ENCODE data around the gene MFNG. TPM values are rescaled to one million over a fixed set of nuclear protein-coding genes. Genes with fewer than 3 reads are reported as not detected.
A peak's percentile ranks its signal among the peaks of the same experiment; 100 is the strongest.

MFNG gene
- total RNA-seq, 1 experiment from 2014 or later = 7.1 TPM

- peaks cover 25% of the 10 kb centered on the region for H3K4me1 ChIP-seq (ENCODE audit: control insufficient read depth, insufficient read depth, low read length)
- in situ Hi-C loops (cut with HindIII; ENCODE audit: low pct_unique_long_range_greater_than_20kb, low sequenced_read_pairs) = no loop called here
- peak within 1 kb of the TSS; percentile 62 to 80 for H3K4me3 ChIP-seq (ENCODE audit: low read depth in 2 of 2, low read length in 2 of 2)
- ATAC-seq (peak; percentile 78), DNase-seq (ENCODE audit: low read depth, low spot score) (no peak)
- ChIA-PET POLR2A (no interaction called here), CTCF (interaction anchor here (0.6 kb wide), 1 partner anchor 188 kb away, joined by 4 read pairs; no protein-coding TSS in a partner anchor)
- no TSS peak for BruUV-seq (replicated peaks)
- no peak for TF ChIP-seq SIN3A (IDR thresholded peaks at IDR 0.05; ENCODE audit: borderline replicate concordance, insufficient read depth, low read depth, low read length)
- TF ChIP-seq, protein P1, sequence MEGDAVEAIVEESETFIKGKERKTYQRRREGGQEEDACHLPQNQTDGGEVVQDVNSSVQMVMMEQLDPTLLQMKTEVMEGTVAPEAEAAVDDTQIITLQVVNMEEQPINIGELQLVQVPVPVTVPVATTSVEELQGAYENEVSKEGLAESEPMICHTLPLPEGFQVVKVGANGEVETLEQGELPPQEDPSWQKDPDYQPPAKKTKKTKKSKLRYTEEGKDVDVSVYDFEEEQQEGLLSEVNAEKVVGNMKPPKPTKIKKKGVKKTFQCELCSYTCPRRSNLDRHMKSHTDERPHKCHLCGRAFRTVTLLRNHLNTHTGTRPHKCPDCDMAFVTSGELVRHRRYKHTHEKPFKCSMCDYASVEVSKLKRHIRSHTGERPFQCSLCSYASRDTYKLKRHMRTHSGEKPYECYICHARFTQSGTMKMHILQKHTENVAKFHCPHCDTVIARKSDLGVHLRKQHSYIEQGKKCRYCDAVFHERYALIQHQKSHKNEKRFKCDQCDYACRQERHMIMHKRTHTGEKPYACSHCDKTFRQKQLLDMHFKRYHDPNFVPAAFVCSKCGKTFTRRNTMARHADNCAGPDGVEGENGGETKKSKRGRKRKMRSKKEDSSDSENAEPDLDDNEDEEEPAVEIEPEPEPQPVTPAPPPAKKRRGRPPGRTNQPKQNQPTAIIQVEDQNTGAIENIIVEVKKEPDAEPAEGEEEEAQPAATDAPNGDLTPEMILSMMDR (IDR thresholded peaks at IDR 0.05) = no peak
- H3K9me3 ChIP-seq (ENCODE audit: control insufficient read depth, insufficient read depth, low read depth, low read length) = no peaks in the 10 kb centered on the region
- no peaks in the 10 kb centered on the region; the same call in 1 of the 2 replicates for H3K36me3 ChIP-seq (ENCODE audit: control insufficient read depth, insufficient read depth, low read length)
- intact Hi-C loops (cut with micrococcal nuclease; ENCODE audit: unreplicated experiment) = no loop called here
- H3K27ac ChIP-seq (ENCODE audit: low read length) = peak within 1 kb of the TSS; percentile 90
- no peaks in the 10 kb centered on the region for H3K27me3 ChIP-seq (ENCODE audit: control insufficient read depth, insufficient read depth, low read length)
These were observed 33.3 kb upstream of the MFNG start, which contains the start of gene CARD10 for GRCh38 chr22:37519268-37520195. Gene CARD10 (minus strand): TSS chr22:37519415. CDS start chr22:37519200, 215 bp downstream.

GRCh38 chr22:37518509-37519267 lies 32.5 kb upstream of the MFNG start:
- ChIA-PET POLR2A (no interaction called here), CTCF (interaction anchor here (0.6 kb wide), 1 partner anchor 187 kb away, joined by 4 read pairs; no protein-coding TSS in a partner anchor)
- Histone ChIP-seq H3K4me1 (ENCODE audit: control insufficient read depth, insufficient read depth, low read length) (peaks cover 31% of the 10 kb centered on the region), H3K36me3 (ENCODE audit: control insufficient read depth, insufficient read depth, low read length) (no peaks in the 10 kb centered on the region; the same call in 1 of the 2 replicates), H3K27me3 (ENCODE audit: control insufficient read depth, insufficient read depth, low read length) (no peaks in the 10 kb centered on the region), H3K4me3 (ENCODE audit: low read depth in 2 of 2, low read length in 2 of 2) (peak overlapping the region; percentile 62 to 80), H3K9me3 (ENCODE audit: control insufficient read depth, insufficient read depth, low read depth, low read length) (no peaks in the 10 kb centered on the region), H3K27ac (ENCODE audit: low read length) (peak overlapping the region; percentile 90)
- intact Hi-C loops (cut with micrococcal nuclease; ENCODE audit: unreplicated experiment) = no loop called here
- TF ChIP-seq TCF7L2 (IDR thresholded peaks at IDR 0.05; ENCODE audit: low read depth, low read length) (0 out of 2 replicates have a peak, but pooled peaks have one; percentile 35), SIN3A (IDR thresholded peaks at IDR 0.05; ENCODE audit: borderline replicate concordance, insufficient read depth, low read depth, low read length) (no peak), POLR2AphosphoS5 (IDR thresholded peaks at IDR 0.05; ENCODE audit: low read depth, low read length) (no peak)
- TF ChIP-seq, protein P2, sequence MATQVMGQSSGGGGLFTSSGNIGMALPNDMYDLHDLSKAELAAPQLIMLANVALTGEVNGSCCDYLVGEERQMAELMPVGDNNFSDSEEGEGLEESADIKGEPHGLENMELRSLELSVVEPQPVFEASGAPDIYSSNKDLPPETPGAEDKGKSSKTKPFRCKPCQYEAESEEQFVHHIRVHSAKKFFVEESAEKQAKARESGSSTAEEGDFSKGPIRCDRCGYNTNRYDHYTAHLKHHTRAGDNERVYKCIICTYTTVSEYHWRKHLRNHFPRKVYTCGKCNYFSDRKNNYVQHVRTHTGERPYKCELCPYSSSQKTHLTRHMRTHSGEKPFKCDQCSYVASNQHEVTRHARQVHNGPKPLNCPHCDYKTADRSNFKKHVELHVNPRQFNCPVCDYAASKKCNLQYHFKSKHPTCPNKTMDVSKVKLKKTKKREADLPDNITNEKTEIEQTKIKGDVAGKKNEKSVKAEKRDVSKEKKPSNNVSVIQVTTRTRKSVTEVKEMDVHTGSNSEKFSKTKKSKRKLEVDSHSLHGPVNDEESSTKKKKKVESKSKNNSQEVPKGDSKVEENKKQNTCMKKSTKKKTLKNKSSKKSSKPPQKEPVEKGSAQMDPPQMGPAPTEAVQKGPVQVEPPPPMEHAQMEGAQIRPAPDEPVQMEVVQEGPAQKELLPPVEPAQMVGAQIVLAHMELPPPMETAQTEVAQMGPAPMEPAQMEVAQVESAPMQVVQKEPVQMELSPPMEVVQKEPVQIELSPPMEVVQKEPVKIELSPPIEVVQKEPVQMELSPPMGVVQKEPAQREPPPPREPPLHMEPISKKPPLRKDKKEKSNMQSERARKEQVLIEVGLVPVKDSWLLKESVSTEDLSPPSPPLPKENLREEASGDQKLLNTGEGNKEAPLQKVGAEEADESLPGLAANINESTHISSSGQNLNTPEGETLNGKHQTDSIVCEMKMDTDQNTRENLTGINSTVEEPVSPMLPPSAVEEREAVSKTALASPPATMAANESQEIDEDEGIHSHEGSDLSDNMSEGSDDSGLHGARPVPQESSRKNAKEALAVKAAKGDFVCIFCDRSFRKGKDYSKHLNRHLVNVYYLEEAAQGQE (IDR thresholded peaks at IDR 0.05; ENCODE audit: insufficient read depth in 1 of 2, low read depth in 2 of 2, low read length in 1 of 2) = no peak
- in situ Hi-C loops (cut with HindIII; ENCODE audit: low pct_unique_long_range_greater_than_20kb, low sequenced_read_pairs) = no loop called here
- BruUV-seq (replicated peaks) = no TSS peak
- peak; percentile 33 for ATAC-seq
- DNase-seq (ENCODE audit: low read depth, low spot score) = no peak

Data from Panc1 (cell line).